H9 (cell line): ENCODE data around the gene KDM2A. TPM values are rescaled to one million over a fixed set of nuclear protein-coding genes. Genes with fewer than 3 reads are reported as not detected.

Experiments used
- DNase-seq: peaks from one replicate; pipeline ENCODE4 v3.0.0-alpha.2; 2017
- H2AFZ ChIP-seq: one replicate; pipeline ENCODE4 v1.6.1; 2013; ENCODE audit warnings: mild to moderate bottlenecking, low read length, control low read depth, moderate library complexity
- H2AK5ac ChIP-seq: 2 replicates; pipeline ENCODE4 v1.6.1; 2013; ENCODE audit warnings: low read length, control low read depth, mixed read lengths; ENCODE audit not compliant: insufficient read length
- H2BK120ac ChIP-seq: one replicate; pipeline ENCODE4 v1.6.1; 2013; ENCODE audit warnings: low read depth, mild to moderate bottlenecking, low read length, control low read depth, inconsistent platforms; ENCODE audit not compliant: poor library complexity, severe bottlenecking
- H2BK12ac ChIP-seq: 2 replicates; pipeline ENCODE4 v1.6.1; 2013; ENCODE audit warnings: low read length, control low read depth, mixed read lengths, low read depth; ENCODE audit not compliant: insufficient read length
- H2BK15ac ChIP-seq: 2 replicates; pipeline ENCODE4 v1.6.1; 2013; ENCODE audit warnings: low read depth, low read length, control low read depth
- H2BK20ac ChIP-seq: one replicate; pipeline ENCODE4 v1.6.1; 2013; ENCODE audit warnings: low read depth, mild to moderate bottlenecking, low read length, control low read depth, inconsistent platforms; ENCODE audit not compliant: poor library complexity, severe bottlenecking
- H2BK5ac ChIP-seq: 2 replicates; pipeline ENCODE4 v1.6.1; 2013; ENCODE audit warnings: low read length, control low read depth, mixed read lengths; ENCODE audit not compliant: insufficient read length
- H3K14ac ChIP-seq: 2 replicates; pipeline ENCODE4 v1.6.1; 2013; ENCODE audit warnings: low read length, control low read depth; ENCODE audit not compliant: insufficient read depth
- H3K18ac ChIP-seq: 2 replicates; pipeline ENCODE4 v1.6.1; 2013; ENCODE audit warnings: low read depth, mild to moderate bottlenecking, mixed read lengths, low read length, control low read depth; ENCODE audit not compliant: insufficient read length
- H3K23ac ChIP-seq: 2 replicates; pipeline ENCODE4 v1.6.1; 2013; ENCODE audit warnings: low read length, control low read depth, mixed read lengths, low read depth; ENCODE audit not compliant: insufficient read length
- H3K23me2 ChIP-seq: 2 replicates; pipeline ENCODE4 v1.6.1; 2013; ENCODE audit warnings: low read depth, mild to moderate bottlenecking, mixed read lengths, low read length, control low read depth; ENCODE audit not compliant: insufficient read length, poor library complexity, severe bottlenecking
- H3K27ac ChIP-seq: 2 replicates; pipeline ENCODE4 v1.5.1; 2013; ENCODE audit warnings: low read length, control low read depth, mixed read lengths, low read depth; ENCODE audit not compliant: insufficient read length
- H3K27me3 ChIP-seq: 2 replicates; pipeline ENCODE4 v1.6.1; 2013; ENCODE audit warnings: low read length, control low read depth, inconsistent platforms; ENCODE audit not compliant: insufficient read depth
- H3K4ac ChIP-seq: 2 replicates; pipeline ENCODE4 v1.6.1; 2013; ENCODE audit warnings: low read depth, mild to moderate bottlenecking, control low read depth, inconsistent platforms, low read length, moderate library complexity
- H3K4me1 ChIP-seq: 2 replicates; pipeline ENCODE4 v1.6.1; 2013; ENCODE audit warnings: low read length, control low read depth, inconsistent platforms; ENCODE audit not compliant: insufficient read depth
- H3K4me2 ChIP-seq: 2 replicates; pipeline ENCODE4 v1.6.1; 2013; ENCODE audit warnings: low read length, control low read depth, mixed read lengths; ENCODE audit not compliant: insufficient read length, insufficient read depth
- H3K56ac ChIP-seq: 2 replicates; pipeline ENCODE4 v1.6.1; 2013; ENCODE audit warnings: low read depth, mild to moderate bottlenecking, mixed read lengths, low read length, control low read depth; ENCODE audit not compliant: insufficient read length
- H3K79me1 ChIP-seq: 2 replicates; pipeline ENCODE4 v1.6.1; 2013; ENCODE audit warnings: low read depth, mild to moderate bottlenecking, moderate library complexity, low read length, control low read depth, inconsistent platforms; ENCODE audit not compliant: insufficient read depth, poor library complexity, severe bottlenecking
- H3K79me2 ChIP-seq: 2 replicates; pipeline ENCODE4 v1.6.1; 2013; ENCODE audit warnings: low read length, control low read depth, inconsistent platforms; ENCODE audit not compliant: insufficient read depth
- H3K9ac ChIP-seq: 2 replicates; pipeline ENCODE4 v1.6.1; 2013; ENCODE audit warnings: low read length, control low read depth, mixed read lengths; ENCODE audit not compliant: insufficient read length; ENCODE audit errors: extremely low read depth
- H3K9me3 ChIP-seq: one replicate; pipeline ENCODE4 v1.6.1; 2013; ENCODE audit warnings: low read depth, low read length, inconsistent platforms; ENCODE audit not compliant: control insufficient read depth
- H3T11ph ChIP-seq: one replicate; pipeline ENCODE4 v1.6.1; 2013; ENCODE audit warnings: mild to moderate bottlenecking, low read length, control low read depth, inconsistent platforms
- H4K20me1 ChIP-seq: one replicate; pipeline ENCODE4 v1.6.1; 2013; ENCODE audit not compliant: control insufficient read depth, insufficient read length, insufficient read depth
- H4K5ac ChIP-seq: 2 replicates; pipeline ENCODE4 v1.6.1; 2013; ENCODE audit warnings: low read depth, mild to moderate bottlenecking, mixed read lengths, low read length, control low read depth; ENCODE audit not compliant: insufficient read length
- H4K8ac ChIP-seq: replicated peaks from 2 replicates; pipeline ENCODE4 v1.6.1; 2013; ENCODE audit warnings: low read length, control low read depth, mixed read lengths, low read depth; ENCODE audit not compliant: insufficient read length
- H4K91ac ChIP-seq: 2 replicates; pipeline ENCODE4 v1.6.1; 2013; ENCODE audit warnings: low read depth, mild to moderate bottlenecking, moderate library complexity, mixed read lengths, low read length, control low read depth; ENCODE audit not compliant: insufficient read length
- H3K27ac Mint-ChIP-seq, 3 experiments: 2 replicates in 2 of 3; 3 replicates in 1 of 3; pipeline ENCODE4 v1.8.0; 2020 to 2021; ENCODE audit warnings: mixed read lengths in 3 of 3, mild to moderate bottlenecking in 1 of 3, moderate library complexity in 1 of 3
- H3K27me3 Mint-ChIP-seq: 2 replicates; pipeline ENCODE4 v1.8.0; 2021; ENCODE audit warnings: low read depth, mild to moderate bottlenecking, moderate library complexity, mixed read lengths
- H3K36me3 Mint-ChIP-seq, 3 experiments: 2 replicates in 2 of 3; 3 replicates in 1 of 3; pipeline ENCODE4 v1.8.0; 2020 to 2021; ENCODE audit warnings: low read depth in 3 of 3, mixed read lengths in 3 of 3; ENCODE audit not compliant: insufficient read depth in 1 of 3
- H3K4me1 Mint-ChIP-seq, 2 experiments: 2 replicates each; pipeline ENCODE4 v1.8.0; 2020; ENCODE audit warnings: mixed read lengths in 2 of 2
- H3K4me3 Mint-ChIP-seq, 2 experiments: 2 replicates in 1 of 2; 3 replicates in 1 of 2; pipeline ENCODE4 v1.8.0; 2020 to 2021; ENCODE audit warnings: mild to moderate bottlenecking in 2 of 2, mixed read lengths in 2 of 2, moderate library complexity in 1 of 2
- H3K9me3 Mint-ChIP-seq, 2 experiments: 2 replicates in 1 of 2; 3 replicates in 1 of 2; pipeline ENCODE4 v1.8.0; 2020; ENCODE audit warnings: mild to moderate bottlenecking in 2 of 2, mixed read lengths in 2 of 2, moderate library complexity in 1 of 2
- CTCF ChIP-seq: fragments of 200-600 bp; sonication (generic); conservative IDR thresholded peaks from 3 replicates; pipeline ENCODE4 v1.8.0; 2021; ENCODE audit warnings: antibody characterized with exemption, mild to moderate bottlenecking
- WGBS: extraction: QIAGEN DNeasy Blood & Tissue Kit; methylation state at CpG from one replicate; pipeline ENCODE4 v1.1.7; 2013; ENCODE audit warnings: missing lambda C conversion rate, low lambda C conversion rate, mixed read lengths; ENCODE audit not compliant: insufficient read length; ENCODE audit errors: extremely low coverage; 5-methylcytosine and 5-hydroxymethylcytosine counted together
- total RNA-seq: library from RNA; stranded (reverse); gene quantifications from 2 replicates; pipeline ENCODE4 v1.2.1, GENCODE V29; 2021

Gene KDM2A
- total RNA-seq, 1 experiment from 2014 or later = 85.9 TPM

GRCh38 chr11:67178878-67179277 is 59.8 kb downstream of the KDM2A start:
- no peak for DNase-seq
- no peak overlapping the region for H3K18ac ChIP-seq
- no peaks in the 10 kb centered on the region for H3K27me3 Mint-ChIP-seq
- no peak overlapping the region for H2BK5ac ChIP-seq
- no peak overlapping the region for H2AFZ ChIP-seq
- no peak overlapping the region for H3T11ph ChIP-seq
- no peaks in the 10 kb centered on the region for H4K20me1 ChIP-seq
- H3K27me3 ChIP-seq = no peaks in the 10 kb centered on the region
- no peaks in the 10 kb centered on the region for H3K9me3 ChIP-seq
- H3K36me3 Mint-ChIP-seq = peaks cover 4 to 41% (median 26%) of the 10 kb centered on the region in 3 experiments; a peak in 6 of 7 replicates
- no peak overlapping the region for H3K4me3 Mint-ChIP-seq
- H3K9ac ChIP-seq = no peak overlapping the region
- H4K8ac ChIP-seq = no peak overlapping the region
- no peak overlapping the region for H3K4ac ChIP-seq
- H2BK120ac ChIP-seq = no peak overlapping the region
- H3K23ac ChIP-seq = no peak overlapping the region
- H3K4me1 Mint-ChIP-seq = no peaks in the 10 kb centered on the region
- H3K27ac Mint-ChIP-seq = peak overlapping the region in 1 of 3 experiments; percentile 42; a peak in 1 of 7 replicates
- no peak overlapping the region for H2BK12ac ChIP-seq
- H2AK5ac ChIP-seq = no peak overlapping the region
- H4K91ac ChIP-seq = no peak overlapping the region
- WGBS = no CpG with 5 or more reads among the region's 4 CpGs
- no peak overlapping the region for H2BK20ac ChIP-seq
- H2BK15ac ChIP-seq = no peak overlapping the region
- no peak overlapping the region for H3K14ac ChIP-seq
- H3K27ac ChIP-seq = no peak overlapping the region
- no peaks in the 10 kb centered on the region for H3K4me1 ChIP-seq
- no peak for TF ChIP-seq CTCF
- no peaks in the 10 kb centered on the region; the same call in 1 of the 2 replicates for H3K79me2 ChIP-seq
- no peak overlapping the region for H3K56ac ChIP-seq
- no peak overlapping the region for H4K5ac ChIP-seq
- no peaks in the 10 kb centered on the region for H3K23me2 ChIP-seq
- no peaks in the 10 kb centered on the region for H3K9me3 Mint-ChIP-seq
- H3K79me1 ChIP-seq = no peaks in the 10 kb centered on the region
- H3K4me2 ChIP-seq = no peak overlapping the region
